ENCODE measurements around the gene TTC21A.

DNA sequence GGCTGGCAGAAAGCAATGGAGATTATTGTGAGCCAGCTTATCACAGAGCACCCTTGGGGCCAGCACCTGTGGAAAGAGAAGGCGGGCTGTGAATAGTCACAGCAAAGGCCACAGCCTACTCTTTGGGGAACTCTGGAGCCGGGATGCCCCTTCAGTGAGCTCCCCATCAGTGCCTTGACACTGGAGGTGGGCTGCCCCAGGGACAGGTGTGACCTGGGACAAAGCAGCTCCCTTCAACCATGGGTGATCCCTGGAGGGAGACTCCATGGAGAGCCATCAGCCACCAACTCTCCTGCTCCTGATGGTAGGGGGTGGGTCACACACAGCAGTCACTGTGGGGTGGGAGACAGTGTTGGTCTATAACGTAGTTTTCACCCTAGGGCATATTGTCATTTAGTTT is 5.8 kb downstream of the TTC21A start:
- TF ChIP-seq, protein P1, sequence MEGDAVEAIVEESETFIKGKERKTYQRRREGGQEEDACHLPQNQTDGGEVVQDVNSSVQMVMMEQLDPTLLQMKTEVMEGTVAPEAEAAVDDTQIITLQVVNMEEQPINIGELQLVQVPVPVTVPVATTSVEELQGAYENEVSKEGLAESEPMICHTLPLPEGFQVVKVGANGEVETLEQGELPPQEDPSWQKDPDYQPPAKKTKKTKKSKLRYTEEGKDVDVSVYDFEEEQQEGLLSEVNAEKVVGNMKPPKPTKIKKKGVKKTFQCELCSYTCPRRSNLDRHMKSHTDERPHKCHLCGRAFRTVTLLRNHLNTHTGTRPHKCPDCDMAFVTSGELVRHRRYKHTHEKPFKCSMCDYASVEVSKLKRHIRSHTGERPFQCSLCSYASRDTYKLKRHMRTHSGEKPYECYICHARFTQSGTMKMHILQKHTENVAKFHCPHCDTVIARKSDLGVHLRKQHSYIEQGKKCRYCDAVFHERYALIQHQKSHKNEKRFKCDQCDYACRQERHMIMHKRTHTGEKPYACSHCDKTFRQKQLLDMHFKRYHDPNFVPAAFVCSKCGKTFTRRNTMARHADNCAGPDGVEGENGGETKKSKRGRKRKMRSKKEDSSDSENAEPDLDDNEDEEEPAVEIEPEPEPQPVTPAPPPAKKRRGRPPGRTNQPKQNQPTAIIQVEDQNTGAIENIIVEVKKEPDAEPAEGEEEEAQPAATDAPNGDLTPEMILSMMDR (IDR thresholded peaks at IDR 0.05), result no peak
- no peak for TF ChIP-seq POLR2A (IDR thresholded peaks at IDR 0.05)
